Activated CD4-positive, alpha-beta T cell treated with anti-CD3 and anti-CD28 coated beads, Interleukin-2, amount 50 U/mL, for 48 hours (primary cell): ENCODE results near the gene PEX14.

Experiments used
- DNase-seq, 2 experiments: peaks; one replicate each; pipeline ENCODE4 v3.0.0-alpha.2; 2020

The PEX14 gene

DNA sequence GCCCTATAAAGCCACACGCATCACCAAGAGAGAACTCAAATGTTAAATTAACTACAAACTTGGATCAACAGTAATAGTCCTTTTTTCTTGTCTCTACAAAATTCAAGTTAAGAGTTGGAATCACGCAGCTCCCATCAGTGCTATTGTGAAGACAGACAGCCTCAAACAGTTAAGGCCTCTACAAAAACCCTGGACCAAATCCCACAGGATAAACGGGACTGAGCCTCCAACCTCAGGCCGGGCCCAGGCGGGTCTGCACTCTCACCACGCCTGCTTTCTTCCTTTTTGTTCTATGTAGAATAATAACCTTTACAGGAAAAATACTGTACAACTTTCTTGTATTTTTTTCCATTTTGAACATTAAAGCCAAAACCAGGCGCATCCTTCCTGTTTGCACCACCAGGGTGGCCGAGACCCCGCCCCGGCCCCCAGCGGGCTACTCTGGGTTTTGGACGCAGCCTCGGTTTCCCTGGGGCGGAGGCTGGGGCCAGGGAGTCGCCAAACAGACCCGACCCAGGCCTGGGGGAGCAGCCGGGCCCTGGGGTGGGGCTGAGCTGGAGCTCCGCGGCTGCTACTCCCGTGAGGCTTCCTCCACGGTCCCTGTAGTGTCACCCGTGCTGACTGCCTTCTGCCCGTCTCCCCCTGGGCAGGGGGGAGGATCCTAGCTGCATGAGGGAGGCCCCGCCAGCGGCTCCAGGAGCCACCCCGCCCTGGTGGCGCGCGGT, 163.2 kb downstream of the PEX14 start:
- no peak for DNase-seq

DNA sequence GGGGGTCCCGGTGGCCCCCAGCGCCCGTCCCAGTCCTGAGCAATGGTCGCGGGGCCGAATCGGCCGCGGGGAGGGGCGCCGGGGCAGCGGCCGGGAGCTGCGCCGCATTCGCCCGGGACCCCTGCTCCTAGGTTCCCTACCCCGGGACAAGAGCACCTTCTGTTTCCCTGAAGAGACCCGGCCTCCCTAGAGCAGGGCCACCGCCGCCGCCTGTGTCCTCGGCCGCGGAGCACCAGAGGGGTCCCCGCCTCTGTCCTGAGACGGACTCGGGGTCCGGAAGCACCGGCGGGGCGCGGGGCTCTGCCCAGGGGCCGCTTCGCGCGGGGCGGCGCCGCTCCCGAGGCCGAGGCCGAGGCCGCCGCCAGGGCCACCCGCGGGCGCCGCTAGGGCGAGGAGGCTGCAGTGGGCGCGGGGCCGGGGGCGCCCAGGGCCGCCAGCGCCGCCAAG, 163.8 kb downstream of the PEX14 start:
- DNase-seq, result no peak

DNA sequence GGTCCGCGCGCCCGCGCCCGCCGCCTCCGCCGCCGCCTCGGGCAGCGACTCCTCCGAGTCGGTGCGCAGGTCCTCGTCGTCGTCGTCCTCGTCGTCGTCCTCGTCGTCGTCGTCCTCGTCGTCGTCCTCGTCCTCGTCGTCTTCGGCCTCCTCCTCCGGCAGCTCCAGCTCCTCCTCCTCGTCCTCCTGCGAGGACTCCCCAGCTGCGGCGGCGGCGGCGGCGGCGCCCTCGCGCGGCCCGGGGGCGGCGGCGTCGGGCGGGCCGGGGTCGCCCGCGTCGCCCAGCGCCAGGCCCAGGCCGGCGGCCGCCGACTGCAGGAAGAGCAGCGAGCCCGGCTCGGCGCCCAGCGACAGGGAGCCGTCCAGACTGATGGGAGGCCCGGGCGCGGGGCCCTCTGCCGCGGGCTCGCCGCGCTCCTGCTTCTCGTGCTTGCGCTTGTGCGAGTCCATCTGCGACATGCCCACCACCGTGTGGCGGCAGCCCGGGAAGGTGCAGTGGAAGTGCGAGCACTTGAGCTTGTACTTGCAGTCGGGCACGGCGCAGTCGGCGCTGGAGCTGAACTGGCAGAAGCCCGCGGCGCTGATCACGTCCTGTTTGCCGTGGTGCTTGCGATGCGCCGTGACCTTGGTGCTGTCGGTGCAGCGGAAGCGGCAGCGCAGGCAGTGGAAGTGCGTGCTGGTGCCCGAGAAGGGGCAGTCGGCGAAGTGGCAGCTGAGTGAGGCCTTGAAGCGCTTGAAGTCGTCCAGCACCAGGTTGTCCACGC, 164.4 kb downstream of the PEX14 start:
- DNase-seq, result no peak

DNA sequence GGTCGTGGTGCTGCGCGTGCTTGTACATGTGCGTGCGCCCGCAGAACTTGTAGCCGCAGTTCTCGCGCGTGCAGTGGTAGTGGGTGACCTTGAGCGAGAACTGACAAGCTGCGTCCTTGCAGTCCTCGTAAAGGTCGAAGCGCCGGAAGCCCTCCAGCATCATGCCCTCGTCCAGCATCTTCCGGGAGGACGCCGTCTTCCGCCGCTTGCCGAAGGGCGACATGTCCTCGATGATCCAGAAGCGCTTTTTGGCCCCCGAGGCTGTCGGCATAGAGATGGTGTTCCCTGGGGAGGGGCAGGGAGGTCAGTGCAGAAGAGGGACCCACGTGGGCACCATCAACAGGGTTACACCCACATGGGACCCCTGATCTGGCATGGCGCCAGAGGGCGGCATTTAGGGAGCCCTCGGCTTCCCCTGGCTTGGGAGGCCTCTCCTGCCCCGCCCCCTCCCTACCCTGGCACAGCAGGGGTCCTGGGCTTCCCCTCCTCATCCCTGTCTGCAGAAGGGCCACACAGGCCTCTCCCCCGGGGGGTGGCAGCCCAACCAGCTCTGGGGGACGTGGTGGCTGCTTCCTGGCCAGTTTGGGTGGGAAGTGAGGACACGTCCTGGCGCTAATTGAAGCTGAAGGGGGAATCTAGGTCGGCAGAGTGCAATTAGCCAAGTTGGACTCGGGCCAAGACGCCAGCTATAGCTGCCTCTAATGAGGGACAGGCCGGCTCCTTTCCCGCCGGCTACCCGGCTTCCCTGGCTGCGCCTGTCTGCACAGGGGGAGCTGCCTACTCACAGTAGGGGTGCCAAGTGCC, 165.2 kb downstream of the PEX14 start:
- DNase-seq, result no peak

DNA sequence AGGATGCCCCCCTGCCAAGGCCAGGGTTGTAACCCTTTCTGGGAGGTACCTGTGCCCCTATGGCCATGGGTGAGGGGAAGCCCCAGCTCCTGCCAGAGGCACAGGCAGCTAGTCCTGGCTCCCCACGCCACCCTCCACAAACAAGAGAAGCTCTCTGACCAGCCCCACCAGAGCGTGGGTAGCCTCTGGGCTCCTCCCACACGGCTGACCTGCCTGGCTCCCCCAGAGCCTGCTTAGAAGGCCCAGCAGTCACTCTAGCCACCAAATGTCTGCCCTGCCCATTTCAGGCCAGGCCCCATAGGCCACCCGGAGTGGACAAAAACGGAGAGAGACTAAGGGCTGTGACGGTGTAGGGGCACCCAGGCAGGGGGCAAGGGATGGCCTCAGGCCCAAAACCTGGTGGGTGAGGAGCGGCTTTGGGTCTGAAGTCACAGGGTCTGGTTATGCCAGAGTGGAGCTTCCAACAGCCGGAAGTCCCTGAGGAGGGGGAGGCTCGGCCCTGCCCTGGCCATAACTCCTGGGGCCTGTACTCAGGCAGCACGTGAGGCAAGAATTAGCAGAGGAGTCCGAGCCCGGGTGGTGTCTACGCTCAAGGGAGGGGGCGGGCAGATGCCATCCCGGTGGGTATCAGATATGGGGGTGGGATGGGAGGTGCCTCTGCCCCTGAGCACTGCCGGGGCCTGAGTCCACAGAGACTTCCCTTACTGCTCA, 166.2 kb downstream of the PEX14 start:
- no peak for DNase-seq

DNA sequence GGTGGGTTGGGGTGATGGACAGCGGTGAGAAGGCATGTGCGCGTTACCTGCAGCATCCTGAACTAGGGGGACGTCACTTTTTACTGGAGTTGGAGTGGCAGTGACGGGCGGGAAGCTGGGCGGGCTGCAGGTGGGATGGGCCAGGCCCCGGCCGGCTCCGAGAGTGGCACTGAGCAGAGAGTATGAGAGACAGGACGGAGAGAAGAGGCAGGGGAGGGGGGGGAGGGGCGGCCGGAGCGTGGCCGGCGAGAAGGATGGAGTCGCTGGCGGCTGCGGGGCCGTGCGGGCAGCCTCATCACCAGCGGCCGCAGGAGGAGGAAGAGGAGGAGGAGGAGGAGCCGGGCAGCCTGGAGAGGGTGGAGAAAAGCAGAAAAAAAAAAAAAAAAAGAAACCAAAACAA, 167.2 kb downstream of the PEX14 start:
- DNase-seq, result no peak

DNA sequence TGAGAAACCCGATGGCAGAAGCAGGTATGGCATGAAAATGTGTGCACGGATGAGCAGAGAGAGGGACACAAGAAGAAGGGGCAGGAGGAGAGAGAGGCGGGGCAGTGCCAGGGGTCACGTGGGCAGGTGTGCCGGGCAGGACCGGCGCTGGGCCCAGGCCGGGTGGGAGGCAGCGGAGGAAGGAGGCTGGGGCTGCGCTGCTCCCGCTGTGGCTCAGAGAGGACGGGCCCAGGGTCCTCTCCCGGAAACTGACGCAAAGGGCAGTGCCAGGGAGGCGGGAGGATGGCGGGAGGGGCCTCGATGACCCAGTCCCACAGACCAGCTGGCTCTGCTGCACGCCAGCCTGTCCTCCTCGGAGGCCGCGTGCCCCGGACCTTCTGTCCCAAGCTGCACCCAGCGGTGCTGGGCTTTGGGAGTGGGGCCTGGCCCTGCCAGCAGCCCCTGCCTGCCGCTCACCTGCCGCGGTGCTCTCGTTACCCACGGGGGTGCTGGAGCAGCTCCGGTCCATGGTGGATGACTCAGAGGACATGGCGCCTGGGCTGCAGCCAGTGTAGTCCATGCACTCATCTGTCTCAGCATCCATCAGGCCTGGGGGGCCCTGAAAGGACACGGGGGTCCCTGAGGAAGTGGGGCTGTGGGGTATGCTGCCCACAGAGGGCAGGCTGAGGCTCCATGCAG, 167.8 kb downstream of the PEX14 start:
- DNase-seq, result no peak

DNA sequence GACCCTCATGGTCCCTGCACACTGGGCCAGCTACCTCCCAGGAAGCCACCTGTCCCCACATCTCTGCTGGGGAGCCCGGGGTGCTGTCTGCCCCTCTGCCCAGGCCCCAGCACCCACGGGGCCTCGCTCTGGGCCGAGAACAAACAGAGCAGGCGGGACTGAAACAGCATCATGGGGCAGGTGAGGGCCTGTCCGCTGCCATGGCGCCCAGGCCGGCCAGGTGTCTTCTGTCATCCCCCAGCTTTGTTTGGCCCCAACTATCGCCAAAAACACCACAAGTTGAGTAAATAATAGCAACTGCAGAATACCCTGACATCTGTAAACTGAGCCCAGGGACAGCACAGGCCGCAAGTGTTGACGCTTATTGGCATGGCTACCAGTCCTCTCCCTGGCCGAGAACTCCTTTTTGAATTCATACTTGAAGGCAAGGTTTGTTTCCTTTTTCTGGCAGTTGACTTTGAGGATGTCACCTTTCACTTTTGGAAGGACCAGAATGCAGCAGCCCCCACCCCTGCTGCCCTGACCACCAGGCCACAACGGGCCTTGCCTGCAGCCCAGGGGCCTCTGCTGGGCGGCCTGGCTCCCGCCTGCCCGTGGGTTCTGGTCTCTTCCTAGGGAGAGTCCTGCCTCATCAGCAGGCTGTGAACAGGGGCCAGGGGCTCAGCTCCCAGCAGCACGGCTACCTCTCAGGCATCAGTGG, 169.0 kb downstream of the PEX14 start:
- no peak for DNase-seq

DNA sequence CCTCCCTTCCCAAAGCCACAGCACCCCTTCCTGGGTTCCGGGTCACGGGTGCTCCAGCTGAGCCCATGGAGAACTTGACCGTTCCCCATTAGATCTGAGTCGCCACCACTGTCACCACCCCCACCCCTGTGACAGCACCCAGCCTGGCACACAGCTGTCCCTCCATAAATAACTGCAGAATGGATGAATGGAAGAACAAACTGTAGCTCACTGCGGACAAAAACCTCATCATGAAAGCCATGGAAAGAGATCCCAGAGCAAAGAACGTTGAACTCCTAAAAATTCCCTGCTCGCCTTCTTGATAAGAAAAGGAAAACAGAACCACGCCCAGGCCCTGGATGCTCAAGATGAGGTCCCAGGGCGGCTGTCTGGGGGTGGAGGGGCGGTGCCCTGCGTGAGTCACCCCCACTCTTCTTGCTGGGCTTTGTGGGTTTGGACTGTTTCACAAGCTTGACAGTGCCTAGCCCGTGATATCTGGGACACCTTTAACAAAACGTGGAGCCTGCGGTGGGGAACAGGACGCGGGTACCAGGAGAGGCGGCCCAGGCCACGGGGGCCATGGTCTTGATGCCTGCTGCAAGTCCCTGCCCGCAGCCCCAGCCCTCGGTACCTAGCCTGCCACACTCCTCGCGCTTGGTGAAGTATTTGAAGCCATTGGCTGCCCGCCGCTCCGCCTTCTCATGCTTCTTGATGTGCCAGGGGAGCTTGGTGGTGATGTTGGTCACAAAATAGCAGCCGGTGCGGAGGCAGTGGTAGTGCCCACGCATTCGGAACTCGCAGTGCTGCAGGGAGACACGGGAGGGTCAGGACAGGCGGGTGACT, 169.8 kb downstream of the PEX14 start:
- DNase-seq, result peak; percentile 13 to 16

DNA sequence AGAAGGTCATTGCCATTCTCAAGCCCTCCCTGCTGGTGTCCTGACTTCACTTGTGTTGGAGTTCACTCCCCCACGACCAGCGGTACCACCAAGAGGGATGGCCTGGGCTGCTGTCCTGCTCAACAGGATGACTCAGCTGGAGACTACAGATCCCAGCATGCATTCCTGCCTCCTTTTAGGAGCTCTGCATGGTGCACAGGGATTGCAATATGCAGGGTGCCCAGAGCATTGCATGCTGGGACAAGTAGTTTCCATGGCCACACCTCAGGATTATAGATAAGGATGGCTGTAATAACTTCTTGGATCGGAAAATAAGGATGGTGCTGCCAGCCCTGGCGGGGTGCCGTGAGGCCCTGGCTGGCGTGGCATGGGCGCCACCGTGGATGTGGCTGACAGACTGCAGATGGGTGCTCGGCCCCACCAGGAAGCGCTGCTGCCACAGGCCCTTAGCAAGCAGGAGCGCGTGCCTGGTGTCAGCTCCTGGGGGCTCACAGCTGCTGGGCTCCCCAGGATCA, 171.7 kb downstream of the PEX14 start:
- no peak for DNase-seq

DNA sequence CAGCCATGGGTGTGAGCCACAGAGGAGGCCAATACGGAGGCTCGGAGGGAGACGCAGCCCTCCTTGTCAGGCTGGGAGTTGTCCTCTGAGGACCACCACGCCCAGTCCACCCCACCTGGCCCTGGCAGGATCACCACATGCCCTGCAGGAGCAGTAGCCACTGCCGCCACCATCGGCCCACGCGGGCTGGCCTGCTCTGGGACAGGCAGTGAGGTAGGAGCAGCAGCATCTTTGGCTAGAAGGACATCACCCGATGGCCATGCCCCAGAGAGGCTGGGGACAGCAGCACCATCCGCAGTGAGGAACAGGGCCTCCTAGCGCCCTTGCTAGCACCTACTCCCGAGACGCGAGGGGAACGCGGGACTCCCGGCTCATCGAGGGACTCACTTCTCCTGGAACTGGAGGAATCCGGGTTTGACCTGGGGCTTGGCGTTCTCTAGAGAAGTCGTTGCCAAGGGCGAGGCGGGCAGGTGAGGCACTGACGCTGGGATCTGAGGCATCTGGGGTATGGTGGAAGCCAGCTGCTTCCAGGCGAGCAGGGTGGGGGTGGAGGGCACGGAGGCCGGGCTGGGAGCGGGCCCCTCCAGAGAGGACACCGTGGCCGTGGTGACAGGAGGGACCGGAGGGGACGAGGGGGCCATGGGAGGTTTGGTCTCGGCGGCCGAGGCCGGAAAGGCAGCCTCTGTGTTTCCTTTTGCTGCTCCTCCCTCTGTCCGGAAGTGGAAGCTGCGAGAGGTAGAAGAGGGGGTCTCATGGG, 172.8 kb downstream of the PEX14 start:
- DNase-seq, result no peak

DNA sequence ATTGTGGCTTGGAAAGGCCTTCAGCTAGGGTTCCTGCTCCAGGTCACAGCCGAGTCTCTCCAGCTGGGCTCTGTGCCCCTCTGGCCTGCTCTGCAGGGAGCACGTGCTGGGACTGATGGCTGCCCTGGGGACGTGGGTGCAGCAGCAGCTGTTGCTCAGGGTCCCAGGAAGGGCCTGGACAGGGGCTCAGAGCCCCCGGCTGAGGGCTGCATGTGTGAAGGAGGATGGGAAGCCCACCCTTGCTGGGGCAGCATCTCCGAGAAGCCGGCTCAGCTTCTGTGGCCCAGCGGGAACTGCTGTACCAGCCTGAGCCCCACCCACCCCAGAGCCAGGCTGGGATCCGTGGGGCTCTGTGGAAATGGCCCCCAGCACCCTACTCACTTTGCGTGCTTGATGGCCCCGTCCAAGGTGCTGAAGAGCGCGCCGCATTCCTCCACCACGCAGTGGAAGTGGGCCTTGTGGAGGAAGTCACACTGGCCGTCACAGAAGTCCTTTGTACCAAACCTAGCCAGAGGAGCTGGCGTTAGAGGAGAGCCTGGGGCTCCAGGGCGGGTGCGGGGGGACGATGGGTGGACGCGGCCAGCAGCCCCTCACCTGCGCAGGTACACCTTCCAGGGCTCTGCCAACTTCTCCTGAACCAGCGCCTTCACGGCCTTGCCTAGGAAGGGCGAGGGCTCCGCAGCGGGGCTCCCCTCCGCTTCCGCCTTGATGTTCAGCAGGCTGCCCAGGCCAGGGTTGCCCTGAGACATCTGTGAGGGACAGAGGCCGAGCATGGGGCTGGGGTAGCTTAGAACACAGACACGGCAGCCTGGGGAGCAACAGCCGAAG, 174.2 kb downstream of the PEX14 start:
- no peak for DNase-seq

DNA sequence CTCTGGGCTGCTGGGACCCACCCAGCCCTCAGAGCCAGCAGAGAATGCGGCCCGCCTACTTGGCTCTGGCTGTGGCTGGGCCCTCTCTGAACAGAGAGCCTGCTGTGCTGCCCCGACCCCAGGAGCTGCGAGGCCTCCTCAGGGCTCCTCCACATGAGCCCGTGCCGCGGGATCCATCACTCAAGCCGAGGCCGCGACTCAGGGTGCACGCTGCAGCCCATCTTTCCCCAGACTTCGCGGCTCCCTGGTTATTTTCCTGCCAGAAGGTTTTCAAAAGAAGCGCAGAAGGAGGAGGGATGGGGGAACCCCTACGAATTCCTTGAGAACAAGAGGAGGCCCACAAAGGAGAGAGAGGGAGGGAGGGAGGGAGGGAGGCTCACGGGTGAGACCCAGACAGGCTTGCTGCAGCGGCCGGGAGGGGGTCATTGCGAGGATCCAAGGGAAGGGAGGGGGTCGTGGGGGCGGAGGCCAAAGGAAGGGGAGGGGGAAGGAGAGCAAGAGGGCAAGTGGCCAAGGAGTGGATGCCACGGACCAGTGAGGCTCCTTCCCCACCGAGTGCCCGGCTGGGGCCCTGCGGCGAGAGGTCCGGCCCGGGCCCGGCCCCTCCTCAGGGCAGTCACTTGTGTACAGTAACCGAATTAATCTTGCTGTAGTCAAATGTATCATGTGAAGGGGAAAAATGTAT, 174.9 kb downstream of the PEX14 start:
- DNase-seq, result no peak

DNA sequence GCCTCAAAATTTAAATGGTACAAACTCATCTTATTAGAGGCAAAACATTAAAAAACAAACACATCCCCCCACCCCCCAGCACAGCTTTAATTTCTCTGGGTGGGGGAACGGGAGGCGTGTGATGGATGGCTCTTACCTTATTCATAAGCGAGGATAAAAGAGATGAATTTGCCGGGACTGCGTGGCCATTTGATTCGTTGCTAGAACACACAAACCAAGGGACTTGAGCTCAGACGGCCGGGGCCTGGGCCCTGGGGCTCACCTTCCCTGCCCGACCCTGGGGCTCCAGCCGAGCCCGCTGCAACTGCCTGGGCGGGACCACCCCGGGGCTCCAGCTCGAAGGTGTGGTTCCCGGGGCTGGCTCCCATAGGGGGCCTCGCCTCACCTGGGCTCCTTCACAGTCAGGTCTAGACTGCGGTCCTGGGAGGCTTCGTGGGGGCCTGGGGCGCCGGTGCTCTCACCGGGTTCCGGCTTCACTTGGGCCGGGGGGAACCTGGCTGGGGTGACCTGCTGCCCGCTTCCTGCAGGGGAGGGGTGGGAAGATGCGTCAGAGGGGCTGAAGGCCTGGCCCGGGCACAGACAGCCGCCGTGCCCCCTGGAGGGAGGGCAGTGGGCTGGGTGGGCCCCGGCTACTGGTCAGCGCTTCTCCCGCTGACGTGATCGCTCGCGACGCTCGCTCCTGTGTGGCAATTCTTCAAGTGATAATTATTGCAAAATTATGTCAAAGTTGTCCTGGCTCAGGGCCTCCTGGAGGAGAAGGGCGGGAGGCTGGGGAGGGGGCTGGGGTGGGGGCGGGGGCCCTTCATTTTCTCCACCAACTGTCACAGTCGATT, 176.0 kb downstream of the PEX14 start:
- DNase-seq, result no peak

DNA sequence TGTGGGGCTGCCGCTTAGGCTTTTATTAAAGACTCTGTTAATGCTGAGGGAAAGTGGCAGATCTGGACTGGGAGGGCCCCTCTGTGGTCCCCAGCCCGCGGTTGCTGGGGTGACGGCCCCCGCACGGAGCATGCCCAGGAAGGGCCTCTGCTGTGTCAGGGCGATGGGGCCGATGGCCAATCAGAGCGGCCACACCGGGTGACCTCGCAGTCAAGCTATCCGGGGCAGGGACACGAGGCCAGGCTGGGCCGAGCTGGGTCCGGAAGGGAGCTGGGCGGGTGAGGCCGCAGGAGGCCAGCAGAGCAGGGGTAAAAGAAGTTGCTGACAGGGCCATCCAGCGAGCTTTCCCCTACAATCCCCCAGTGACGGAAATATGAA, 176.6 kb downstream of the PEX14 start:
- no peak for DNase-seq

DNA sequence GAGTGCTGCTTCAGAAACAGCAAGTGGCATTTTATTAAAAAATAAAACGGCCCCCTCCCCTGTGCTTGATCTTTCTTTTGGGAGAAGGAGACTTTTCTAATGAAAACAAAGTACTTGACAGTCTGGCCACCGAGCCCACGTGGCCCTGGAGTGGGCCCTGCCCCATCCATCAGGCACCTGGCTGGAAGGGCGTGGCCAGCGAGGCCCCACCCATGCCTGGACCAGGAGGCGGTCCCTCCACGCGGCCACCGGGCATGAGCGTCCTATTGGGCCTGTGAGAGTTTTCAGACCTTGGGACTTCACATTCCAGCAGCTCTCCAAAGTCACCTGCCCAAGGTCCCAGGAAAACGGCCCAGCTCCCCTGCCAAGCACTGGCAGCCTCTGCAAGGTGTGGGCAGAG, 177.0 kb downstream of the PEX14 start:
- DNase-seq, result no peak

DNA sequence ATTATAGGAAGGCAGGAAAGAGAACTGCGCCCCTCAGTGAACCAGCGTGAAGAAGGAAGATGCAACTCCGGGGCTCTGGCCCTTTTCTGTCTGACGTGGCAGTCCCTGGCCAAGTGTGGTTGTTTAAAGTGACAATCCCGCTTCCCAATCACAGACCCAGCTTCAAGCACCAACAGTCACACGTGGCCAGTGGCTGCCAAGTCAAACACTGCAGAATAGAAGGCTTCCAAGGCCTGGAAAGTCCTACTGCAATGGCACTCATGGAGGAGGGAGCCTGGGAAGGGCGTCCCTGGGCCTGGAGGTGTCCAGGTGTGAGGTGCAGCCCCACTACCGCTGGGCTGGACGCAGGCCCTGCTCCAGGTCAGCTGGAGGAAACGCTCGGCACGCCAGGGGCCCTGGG, 177.9 kb downstream of the PEX14 start:
- DNase-seq, result no peak
